Bronchial epithelial cell (primary cell): ENCODE measurements around the gene SRPK2. TPM values are rescaled to one million over a fixed set of nuclear protein-coding genes. Genes with fewer than 3 reads are reported as not detected.

Experiments
- DNase-seq: peaks from one replicate; pipeline ENCODE4 v3.0.0-alpha.2; 2010; ENCODE audit warnings: low read depth
- FAIRE-seq: peaks from 2 replicates; lab custom pipeline; 2011; peaks lifted over from hg19 to GRCh38; lab: Jason Lieb, UNC
- H3K27me3 ChIP-seq: 2 replicates; pipeline ENCODE4 v1.5.1; 2011; ENCODE audit warnings: low read length; ENCODE audit not compliant: control insufficient read depth, insufficient read depth
- H3K36me3 ChIP-seq: 2 replicates; pipeline ENCODE4 v1.5.1; 2011; ENCODE audit warnings: low read length; ENCODE audit not compliant: control insufficient read depth, insufficient read depth
- H3K4me3 ChIP-seq: 2 replicates; pipeline ENCODE4 v1.5.1; 2011; ENCODE audit warnings: mild to moderate bottlenecking, low read depth, low read length, control low read depth
- CTCF ChIP-seq: IDR thresholded peaks from 2 replicates; pipeline ENCODE4 v1.5.1; 2011; ENCODE audit warnings: mild to moderate bottlenecking, moderate library complexity, low read length, control low read depth, inconsistent platforms; ENCODE audit not compliant: insufficient read depth, severe bottlenecking
- total RNA-seq: library from RNA; depleted of rRNA; stranded (reverse); fragments of >200 nt; gene quantifications from 2 replicates; pipeline ENCODE4 v1.2.1, GENCODE V29; 2014

SRPK2 gene
- total RNA-seq, 1 donor from 2014 or later = 43.4 TPM

DNA sequence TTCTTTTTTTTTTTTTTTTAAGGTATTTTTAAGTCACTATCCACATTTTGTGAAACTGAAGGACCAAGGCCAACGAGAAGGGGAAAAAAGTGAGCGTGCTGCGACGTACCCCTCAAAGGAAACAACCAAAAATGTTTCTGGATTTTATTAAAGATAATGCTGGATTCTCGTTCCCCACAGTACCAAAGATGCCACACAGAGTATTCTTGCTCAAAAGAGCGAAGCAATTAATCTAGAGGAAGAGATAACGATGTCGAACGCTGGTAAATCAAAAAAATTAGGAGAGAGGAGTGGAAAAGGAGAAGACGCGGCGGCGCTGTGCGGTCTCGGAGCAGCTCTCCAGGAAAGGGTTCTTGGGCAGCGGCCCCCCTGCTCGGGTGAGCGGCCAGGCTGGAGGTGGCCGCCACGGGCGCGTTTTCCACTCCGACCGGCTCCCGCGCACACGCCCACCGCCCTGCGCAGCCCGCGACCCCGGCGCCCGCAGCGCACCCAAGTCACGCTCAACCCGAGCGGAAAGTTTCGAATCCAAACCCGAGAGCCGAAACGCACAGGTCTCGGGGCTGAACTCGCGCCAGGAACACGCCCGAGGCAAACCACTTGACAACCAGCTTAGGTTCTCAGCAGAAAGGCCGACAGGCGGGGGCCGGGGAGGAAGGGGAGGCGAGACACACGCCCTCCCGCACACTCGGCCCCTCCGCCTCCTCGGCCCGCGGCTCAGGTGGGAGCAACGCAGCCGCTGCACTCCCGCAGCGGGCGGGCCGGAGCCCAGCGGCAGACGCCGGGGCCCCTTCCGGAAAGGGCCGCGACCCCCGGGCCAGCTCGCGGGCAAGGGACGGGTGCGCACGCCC, 989 bp downstream of the SRPK2 start:
- DNase-seq (peak; percentile 38), FAIRE-seq (no peak)
- TF ChIP-seq CTCF = no peak
- H3K36me3 ChIP-seq = peaks cover 1% of the 10 kb centered on the region
- H3K27me3 ChIP-seq = no peaks in the 10 kb centered on the region
- H3K4me3 ChIP-seq = peak overlapping the region; percentile 57

GRCh38 chr7:105377903-105378302, 10.8 kb downstream of the SRPK2 start:
- FAIRE-seq (no peak), DNase-seq (no peak)
- H3K27me3 ChIP-seq = no peaks in the 10 kb centered on the region
- TF ChIP-seq CTCF = no peak
- H3K4me3 ChIP-seq = no peak overlapping the region
- H3K36me3 ChIP-seq = no peaks in the 10 kb centered on the region

GRCh38 chr7:105376908-105377533, 11.7 kb downstream of the SRPK2 start:
- no peaks in the 10 kb centered on the region for H3K36me3 ChIP-seq
- no peak for TF ChIP-seq CTCF
- no peak for DNase-seq
- no peak overlapping the region for H3K4me3 ChIP-seq
- FAIRE-seq = no peak
- H3K27me3 ChIP-seq = no peaks in the 10 kb centered on the region

DNA sequence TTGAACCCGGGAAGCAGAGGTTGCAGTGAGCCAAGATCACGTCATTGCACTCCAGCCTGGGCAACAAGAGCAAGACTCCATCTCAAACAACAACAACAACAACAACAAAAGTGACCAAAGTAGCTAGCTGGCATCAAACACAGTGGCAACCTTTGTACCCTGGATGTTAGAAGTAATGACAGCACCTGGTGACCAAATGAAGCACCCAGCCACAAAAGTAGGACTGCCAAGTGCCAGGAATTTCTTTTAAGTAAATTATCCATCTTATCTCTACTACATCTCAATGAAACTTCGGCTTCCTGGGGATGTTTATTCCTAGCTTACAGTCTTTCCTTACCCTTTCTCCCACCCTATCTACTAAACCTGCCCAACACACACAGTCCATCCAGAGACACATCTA, 18.8 kb downstream of the SRPK2 start:
- DNase-seq = no peak
- no peak for FAIRE-seq
- no peaks in the 10 kb centered on the region for H3K36me3 ChIP-seq
- H3K27me3 ChIP-seq = no peaks in the 10 kb centered on the region
- H3K4me3 ChIP-seq = no peak overlapping the region
- no peak for TF ChIP-seq CTCF

DNA sequence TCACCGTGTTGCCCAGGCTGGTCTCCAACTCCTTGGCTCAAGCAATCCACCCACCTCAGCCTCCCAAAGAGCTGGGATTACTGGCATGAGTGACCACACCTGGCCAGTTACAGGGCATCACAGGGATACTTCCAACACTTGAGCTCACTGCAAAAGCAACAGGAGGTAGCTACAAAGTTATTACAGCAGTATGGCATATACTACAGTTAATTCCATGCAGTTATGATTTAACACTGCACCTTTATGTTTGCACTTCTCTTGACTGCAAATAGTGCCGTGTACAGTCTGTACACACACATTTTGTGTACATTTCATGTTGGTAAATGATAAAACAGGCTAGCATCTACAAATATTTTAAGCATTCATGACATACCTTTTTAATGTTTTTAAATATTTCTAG, 21.3 kb downstream of the SRPK2 start:
- H3K27me3 ChIP-seq = no peaks in the 10 kb centered on the region
- no peak for DNase-seq
- no peak for FAIRE-seq
- H3K36me3 ChIP-seq = no peaks in the 10 kb centered on the region
- no peak overlapping the region for H3K4me3 ChIP-seq
- TF ChIP-seq CTCF = no peak
